Measurements from ENCODE around the gene LARGE2. TPM values are rescaled to one million over a fixed set of nuclear protein-coding genes. Genes with fewer than 3 reads are reported as not detected.

Gene LARGE2
- total and polyA plus RNA-seq, 2 donors = 3.5 to 12.2 TPM

DNA sequence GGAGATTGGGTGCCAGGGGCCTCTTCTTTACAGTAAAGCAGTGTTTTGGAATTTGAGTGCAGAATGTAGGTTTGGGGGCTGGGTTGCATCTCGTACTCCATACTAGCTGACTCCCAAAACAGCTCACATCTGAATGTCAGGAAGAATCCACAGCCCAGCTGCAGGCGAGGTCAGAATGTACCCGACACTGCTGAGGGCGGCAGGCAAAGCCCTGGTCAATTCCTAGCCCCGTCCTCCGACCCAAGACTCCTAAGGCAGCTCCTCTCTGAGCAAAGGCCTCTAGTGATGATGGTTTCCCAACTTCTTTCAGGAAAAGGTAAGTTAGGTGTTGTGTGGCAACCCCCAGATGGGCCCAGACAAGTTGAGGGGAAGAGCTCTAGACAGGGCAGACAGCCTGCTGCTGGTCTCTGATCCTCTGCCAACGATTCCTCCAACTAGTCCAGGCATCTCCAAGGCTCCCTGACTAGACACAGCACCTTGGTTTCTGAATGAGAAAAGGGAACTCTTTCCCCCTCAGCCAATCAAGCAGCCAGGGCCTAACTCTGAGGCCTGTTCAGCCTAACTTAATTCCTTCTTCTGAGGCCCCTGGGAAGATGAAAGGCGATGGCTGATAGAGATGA is 8.6 kb downstream of the LARGE2 start:
- no peaks in the 10 kb centered on the region for H3K9me3 ChIP-seq (ENCODE audit: control insufficient read depth in 2 of 2, insufficient read depth in 1 of 2, low read length in 1 of 2)
- peak overlapping the region; percentile 64 to 83 for H3K27ac ChIP-seq (ENCODE audit: low read depth in 1 of 2, low read length in 1 of 2)
- 96% methylated on average over 8 of the region's 8 CpGs for WGBS
- DNase-seq (ENCODE audit: low read depth in 6 of 9, low spot score in 9 of 9) = peak in 1 of 9 donors; percentile 35
- H3K4me1 ChIP-seq (ENCODE audit: control insufficient read depth in 2 of 2, insufficient read depth in 2 of 2, low read length in 2 of 2) = peaks cover 8 to 32% of the 10 kb centered on the region in 2 donors
- H3K36me3 ChIP-seq (ENCODE audit: control insufficient read depth in 2 of 2, insufficient read depth in 2 of 2, low read length in 1 of 2) = peaks cover 34 to 43% of the 10 kb centered on the region in 2 donors
- H3K27me3 ChIP-seq (ENCODE audit: control insufficient read depth in 2 of 2, insufficient read depth in 1 of 2, low read length in 1 of 2) = peaks cover 0 to 4% of the 10 kb centered on the region in 2 donors
- no peak overlapping the region for H3K4me3 ChIP-seq (ENCODE audit: low read length in 2 of 2)

DNA sequence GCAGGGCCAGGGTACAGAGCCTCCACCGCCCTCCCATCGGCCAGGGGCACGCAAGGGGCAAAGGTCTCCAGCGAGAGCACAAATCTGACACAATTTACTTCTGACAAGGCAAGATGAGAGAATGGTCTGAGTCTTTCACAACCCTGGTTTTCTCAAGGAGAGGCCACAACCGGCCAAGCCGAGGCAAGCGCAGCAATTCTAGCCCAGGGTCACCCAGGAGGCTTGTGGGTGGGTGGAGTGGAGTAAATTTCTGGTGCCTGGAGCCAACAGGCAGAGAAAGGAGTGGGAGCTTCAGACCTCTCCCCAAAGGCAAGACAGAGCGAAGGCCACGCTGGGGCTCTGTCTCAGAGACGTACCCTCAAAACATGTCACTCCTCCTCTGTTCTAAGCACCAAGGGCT is 9.3 kb downstream of the LARGE2 start:
- H3K9me3 ChIP-seq (ENCODE audit: control insufficient read depth in 2 of 2, insufficient read depth in 1 of 2, low read length in 1 of 2) = no peaks in the 10 kb centered on the region
- 94% methylated on average over 10 of the region's 10 CpGs for WGBS
- peaks cover 8 to 32% of the 10 kb centered on the region in 2 donors for H3K4me1 ChIP-seq (ENCODE audit: control insufficient read depth in 2 of 2, insufficient read depth in 2 of 2, low read length in 2 of 2)
- no peaks in the 10 kb centered on the region for H3K27me3 ChIP-seq (ENCODE audit: control insufficient read depth in 2 of 2, insufficient read depth in 1 of 2, low read length in 1 of 2)
- H3K4me3 ChIP-seq (ENCODE audit: low read length in 2 of 2) = no peak overlapping the region
- H3K36me3 ChIP-seq (ENCODE audit: control insufficient read depth in 2 of 2, insufficient read depth in 2 of 2, low read length in 1 of 2) = peaks cover 34 to 48% of the 10 kb centered on the region in 2 donors
- H3K27ac ChIP-seq (ENCODE audit: low read depth in 1 of 2, low read length in 1 of 2) = peak overlapping the region; percentile 35 to 53
- no peak for DNase-seq (ENCODE audit: low read depth in 6 of 9, low spot score in 9 of 9)

GRCh38 chr11:45932217-45932616 is 9.8 kb downstream of the LARGE2 start:
- Histone ChIP-seq H3K27me3 (ENCODE audit: control insufficient read depth in 2 of 2, insufficient read depth in 1 of 2, low read length in 1 of 2) (no peaks in the 10 kb centered on the region), H3K36me3 (ENCODE audit: control insufficient read depth in 2 of 2, insufficient read depth in 2 of 2, low read length in 1 of 2) (peaks cover 34 to 51% of the 10 kb centered on the region in 2 donors), H3K4me1 (ENCODE audit: control insufficient read depth in 2 of 2, insufficient read depth in 2 of 2, low read length in 2 of 2) (peaks cover 8 to 32% of the 10 kb centered on the region in 2 donors), H3K27ac (ENCODE audit: low read depth in 1 of 2, low read length in 1 of 2) (peak overlapping the region; percentile 35 to 53), H3K4me3 (ENCODE audit: low read length in 2 of 2) (no peak overlapping the region), H3K9me3 (ENCODE audit: control insufficient read depth in 2 of 2, insufficient read depth in 1 of 2, low read length in 1 of 2) (no peaks in the 10 kb centered on the region)
- 93% methylated on average over 8 of the region's 8 CpGs for WGBS
- DNase-seq (ENCODE audit: low read depth in 6 of 9, low spot score in 9 of 9) = no peak

DNA sequence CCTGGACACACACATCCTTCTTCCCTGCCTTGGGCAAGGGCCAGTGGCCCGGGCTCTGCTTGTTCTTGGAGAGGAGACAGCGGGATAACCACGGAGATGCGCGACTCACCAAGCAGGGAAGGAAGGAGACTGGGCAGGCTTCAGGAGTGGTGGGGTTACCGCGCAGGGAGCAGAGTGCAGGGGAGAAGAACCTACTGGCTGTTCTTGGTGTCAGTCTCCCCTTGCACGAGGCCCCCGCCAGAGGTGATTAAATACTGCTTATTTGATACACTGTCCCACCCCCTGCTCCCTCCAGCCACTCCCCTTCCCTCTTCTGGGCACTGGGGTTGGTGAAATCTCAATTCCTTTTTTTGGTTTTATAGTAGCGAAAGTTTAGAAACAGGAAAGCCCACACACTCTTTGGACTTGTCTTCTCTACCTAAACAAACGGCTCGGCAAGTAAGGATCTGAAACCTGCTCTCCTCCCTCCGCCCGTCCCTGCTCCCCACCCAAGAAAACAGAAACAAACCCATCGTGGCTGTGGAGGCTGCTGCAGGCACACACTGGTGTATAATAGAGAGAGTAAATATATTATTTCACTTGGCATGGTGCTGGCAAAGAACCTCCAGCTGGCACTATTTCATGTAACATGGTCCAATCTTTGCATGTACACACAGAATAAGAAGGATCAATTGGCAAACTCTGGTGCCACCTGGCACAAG is 10.8 kb downstream of the LARGE2 start:
- H3K9me3 ChIP-seq (ENCODE audit: control insufficient read depth in 2 of 2, insufficient read depth in 1 of 2, low read length in 1 of 2) = no peaks in the 10 kb centered on the region
- H3K27ac ChIP-seq (ENCODE audit: low read depth in 1 of 2, low read length in 1 of 2) = peak overlapping the region in 1 of 2 donors; percentile 32
- no peak for DNase-seq (ENCODE audit: low read depth in 6 of 9, low spot score in 9 of 9)
- H3K36me3 ChIP-seq (ENCODE audit: control insufficient read depth in 2 of 2, insufficient read depth in 2 of 2, low read length in 1 of 2) = peaks cover 40 to 57% of the 10 kb centered on the region in 2 donors
- H3K4me1 ChIP-seq (ENCODE audit: control insufficient read depth in 2 of 2, insufficient read depth in 2 of 2, low read length in 2 of 2) = peaks cover 8 to 32% of the 10 kb centered on the region in 2 donors
- H3K4me3 ChIP-seq (ENCODE audit: low read length in 2 of 2) = no peak overlapping the region
- WGBS = 94% methylated on average over 15 of the region's 15 CpGs
- no peaks in the 10 kb centered on the region for H3K27me3 ChIP-seq (ENCODE audit: control insufficient read depth in 2 of 2, insufficient read depth in 1 of 2, low read length in 1 of 2)

GRCh38 chr11:45933846-45934579 is 11.6 kb downstream of the LARGE2 start:
- DNase-seq (ENCODE audit: low read depth in 6 of 9, low spot score in 9 of 9) = no peak
- peak overlapping the region in 1 of 2 donors; percentile 17 for H3K27ac ChIP-seq (ENCODE audit: low read depth in 1 of 2, low read length in 1 of 2)
- H3K4me1 ChIP-seq (ENCODE audit: control insufficient read depth in 2 of 2, insufficient read depth in 2 of 2, low read length in 2 of 2) = peaks cover 8 to 32% of the 10 kb centered on the region in 2 donors
- no peaks in the 10 kb centered on the region for H3K27me3 ChIP-seq (ENCODE audit: control insufficient read depth in 2 of 2, insufficient read depth in 1 of 2, low read length in 1 of 2)
- H3K4me3 ChIP-seq (ENCODE audit: low read length in 2 of 2) = no peak overlapping the region
- 96% methylated on average over 21 of the region's 21 CpGs for WGBS
- peaks cover 40 to 57% of the 10 kb centered on the region in 2 donors for H3K36me3 ChIP-seq (ENCODE audit: control insufficient read depth in 2 of 2, insufficient read depth in 2 of 2, low read length in 1 of 2)
- H3K9me3 ChIP-seq (ENCODE audit: control insufficient read depth in 2 of 2, insufficient read depth in 1 of 2, low read length in 1 of 2) = no peaks in the 10 kb centered on the region

- H3K4me1 ChIP-seq (ENCODE audit: control insufficient read depth in 2 of 2, insufficient read depth in 2 of 2, low read length in 2 of 2) = peaks cover 8 to 30% of the 10 kb centered on the region in 2 donors
- no peak overlapping the region for H3K4me3 ChIP-seq (ENCODE audit: low read length in 2 of 2)
- no peak for DNase-seq (ENCODE audit: low read depth in 6 of 9, low spot score in 9 of 9)
- peaks cover 40 to 57% of the 10 kb centered on the region in 2 donors for H3K36me3 ChIP-seq (ENCODE audit: control insufficient read depth in 2 of 2, insufficient read depth in 2 of 2, low read length in 1 of 2)
- 94% methylated on average over 12 of the region's 12 CpGs for WGBS
- H3K27me3 ChIP-seq (ENCODE audit: control insufficient read depth in 2 of 2, insufficient read depth in 1 of 2, low read length in 1 of 2) = no peaks in the 10 kb centered on the region
- H3K27ac ChIP-seq (ENCODE audit: low read depth in 1 of 2, low read length in 1 of 2) = peak overlapping the region in 1 of 2 donors; percentile 50
- H3K9me3 ChIP-seq (ENCODE audit: control insufficient read depth in 2 of 2, insufficient read depth in 1 of 2, low read length in 1 of 2) = no peaks in the 10 kb centered on the region
Measured at GRCh38 chr11:45934580-45935318, 12.3 kb downstream of the LARGE2 start.

DNA sequence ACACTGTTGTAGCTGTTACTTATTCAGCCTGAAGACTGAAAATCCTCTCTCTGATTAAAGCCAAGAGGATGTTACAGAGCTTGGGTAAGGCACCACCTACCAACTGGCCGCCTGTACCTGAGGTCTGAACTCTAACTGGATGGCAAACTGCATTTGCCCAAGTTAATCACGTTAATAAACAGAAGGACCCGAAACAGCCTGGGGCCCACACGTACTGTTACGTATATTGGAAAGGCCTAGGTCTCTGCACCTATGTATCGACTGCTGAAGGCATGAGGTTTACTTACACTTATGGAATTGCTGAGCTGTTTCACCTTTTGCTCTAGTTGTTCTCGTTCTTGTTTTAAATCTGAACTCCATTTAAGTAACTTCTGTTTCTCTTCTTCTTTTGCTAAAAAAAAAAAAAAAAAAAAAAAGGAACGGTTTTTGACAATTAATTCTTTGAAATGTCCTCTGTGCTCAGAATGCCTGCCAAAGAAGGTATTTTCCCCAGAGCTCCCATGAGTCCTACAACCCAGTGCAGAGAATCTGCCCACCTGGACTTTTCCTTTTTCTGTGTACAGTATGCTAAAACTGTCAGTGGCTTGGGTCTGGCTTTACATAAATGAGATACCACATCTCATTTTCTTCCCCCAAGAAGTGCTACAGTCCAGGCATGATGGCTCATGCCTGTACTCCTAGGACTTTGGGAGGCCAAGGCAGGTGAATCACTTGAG is 13.1 kb downstream of the LARGE2 start:
- DNase-seq (ENCODE audit: low read depth in 6 of 9, low spot score in 9 of 9) = no peak
- Histone ChIP-seq H3K27ac (ENCODE audit: low read depth in 1 of 2, low read length in 1 of 2) (no peak overlapping the region), H3K36me3 (ENCODE audit: control insufficient read depth in 2 of 2, insufficient read depth in 2 of 2, low read length in 1 of 2) (peaks cover 40 to 57% of the 10 kb centered on the region in 2 donors), H3K4me3 (ENCODE audit: low read length in 2 of 2) (no peak overlapping the region), H3K9me3 (ENCODE audit: control insufficient read depth in 2 of 2, insufficient read depth in 1 of 2, low read length in 1 of 2) (no peaks in the 10 kb centered on the region), H3K27me3 (ENCODE audit: control insufficient read depth in 2 of 2, insufficient read depth in 1 of 2, low read length in 1 of 2) (no peaks in the 10 kb centered on the region), H3K4me1 (ENCODE audit: control insufficient read depth in 2 of 2, insufficient read depth in 2 of 2, low read length in 2 of 2) (peaks cover 7 to 23% of the 10 kb centered on the region in 2 donors)
- 98% methylated on average over 8 of the region's 8 CpGs for WGBS

DNA sequence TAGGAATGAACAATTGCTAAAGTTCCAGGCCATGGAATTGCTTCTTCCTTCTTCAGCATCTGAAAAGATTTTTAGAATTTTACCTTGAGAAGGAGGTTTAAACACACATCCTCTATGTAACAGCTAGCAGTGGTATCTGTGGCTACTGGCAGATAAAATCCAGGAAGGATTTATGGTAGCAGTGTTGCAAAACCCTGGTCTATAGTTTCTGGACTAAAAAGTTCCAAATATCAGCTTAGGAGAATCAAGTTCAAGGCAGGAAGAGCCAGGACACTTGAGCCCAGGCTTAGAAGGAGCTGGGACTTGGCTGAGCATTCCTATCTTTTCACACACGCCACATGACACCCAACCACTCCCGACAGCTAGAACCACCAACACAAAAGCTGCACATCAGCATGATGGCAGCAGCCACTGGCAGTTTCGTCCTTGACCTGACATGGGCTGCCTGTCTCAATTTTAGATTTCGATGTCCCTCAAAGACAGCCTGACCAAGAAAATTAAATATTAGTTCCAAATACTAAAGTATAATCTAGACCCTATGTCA is 14.1 kb downstream of the LARGE2 start:
- no peak for DNase-seq (ENCODE audit: low read depth in 6 of 9, low spot score in 9 of 9)
- H3K36me3 ChIP-seq (ENCODE audit: control insufficient read depth in 2 of 2, insufficient read depth in 2 of 2, low read length in 1 of 2) = peaks cover 37 to 53% of the 10 kb centered on the region in 2 donors
- 97% methylated on average over 4 of the region's 4 CpGs for WGBS

More for the DNA sequence above, 14.1 kb downstream of the LARGE2 start:
- no peak overlapping the region for H3K27ac ChIP-seq (ENCODE audit: low read depth in 1 of 2, low read length in 1 of 2)
- H3K9me3 ChIP-seq (ENCODE audit: control insufficient read depth in 2 of 2, insufficient read depth in 1 of 2, low read length in 1 of 2) = no peaks in the 10 kb centered on the region
- H3K27me3 ChIP-seq (ENCODE audit: control insufficient read depth in 2 of 2, insufficient read depth in 1 of 2, low read length in 1 of 2) = no peaks in the 10 kb centered on the region
- peaks cover 2 to 21% of the 10 kb centered on the region in 2 donors for H3K4me1 ChIP-seq (ENCODE audit: control insufficient read depth in 2 of 2, insufficient read depth in 2 of 2, low read length in 2 of 2)
- H3K4me3 ChIP-seq (ENCODE audit: low read length in 2 of 2) = no peak overlapping the region
